SIG-M5 (cell line): ENCODE data around the gene TSPO2.

Experiments
- DNase-seq: peaks from one replicate; lab custom pipeline; 2025; lab: John Stamatoyannopoulos, UW

The TSPO2 gene

DNA sequence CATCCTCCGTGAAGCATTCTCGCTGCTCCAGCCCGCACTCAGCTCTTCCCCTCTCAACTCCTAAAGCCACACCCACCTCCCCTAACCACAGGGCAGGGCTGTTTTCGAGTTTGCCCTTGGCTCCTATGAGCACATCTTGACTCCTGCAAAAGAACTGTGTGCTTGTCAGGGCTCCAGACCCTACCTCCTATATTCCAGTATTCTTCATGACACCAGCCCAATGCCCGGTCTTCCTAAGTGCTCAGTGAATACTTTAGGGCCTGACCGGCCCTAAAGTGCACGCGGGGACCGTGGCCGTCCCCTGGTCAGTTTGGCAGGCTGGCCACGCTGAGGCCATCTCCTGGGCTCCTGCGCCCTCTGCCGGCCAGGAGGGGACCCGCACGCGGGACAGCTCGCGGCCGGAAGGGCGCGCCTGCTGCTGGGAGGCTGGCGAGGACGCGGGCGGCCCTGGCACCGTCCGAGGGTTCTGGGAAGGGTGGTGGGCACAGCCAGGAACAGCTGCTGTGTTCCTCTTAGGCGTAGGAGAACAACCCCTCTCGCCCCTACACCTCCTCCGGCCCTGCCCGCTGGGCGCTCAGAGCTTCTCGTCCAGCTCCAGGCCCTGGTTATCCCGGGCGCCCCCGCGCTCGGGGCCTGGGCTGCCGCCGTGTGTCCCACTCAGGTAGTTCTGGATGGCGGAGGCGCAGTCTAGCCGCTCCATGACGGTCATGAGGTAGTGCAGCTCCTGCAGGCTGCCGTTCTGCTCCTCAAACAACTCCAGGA is 14.3 kb upstream of the TSPO2 start:
- no peak for DNase-seq

DNA sequence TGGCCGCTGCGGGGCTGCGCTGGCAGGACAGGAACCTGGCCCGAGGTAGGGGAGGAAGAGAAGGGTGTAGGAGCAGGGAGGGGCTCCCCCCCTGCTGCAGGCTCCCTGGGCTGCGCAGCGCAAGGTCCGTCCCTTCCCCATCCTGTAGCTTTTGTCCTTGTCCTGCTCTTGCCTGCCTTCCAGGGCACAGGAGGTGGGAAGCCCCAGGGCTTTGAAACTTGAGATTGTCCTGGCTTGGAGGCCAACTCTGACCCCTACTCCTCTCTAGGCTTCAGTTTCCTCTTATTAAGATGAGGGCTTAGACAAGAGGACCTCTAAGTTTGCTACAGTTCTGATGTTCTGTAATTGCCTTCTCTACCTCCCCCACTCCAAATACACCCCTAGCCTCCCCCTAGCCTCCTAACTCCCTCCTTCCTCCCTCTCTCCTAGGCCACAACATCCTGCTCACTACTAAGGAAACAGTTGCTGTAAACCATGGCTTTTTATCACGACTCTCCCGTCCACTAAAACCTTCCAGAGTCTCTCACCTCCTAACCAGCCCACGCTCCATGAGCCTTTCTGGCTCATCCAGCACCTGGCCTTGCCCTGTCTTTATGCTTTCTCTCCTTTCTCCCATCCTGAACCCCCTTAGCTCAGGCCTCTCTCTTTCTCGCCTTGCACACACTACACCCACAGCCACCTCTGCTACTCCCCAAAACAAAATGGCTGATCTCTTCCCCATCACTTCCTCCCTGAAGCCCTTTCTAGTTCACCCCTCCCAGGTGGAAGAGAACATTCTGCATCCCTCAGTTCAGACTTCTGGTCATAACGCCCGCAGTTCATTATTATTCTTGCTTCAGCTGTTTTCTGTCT is 13.5 kb upstream of the TSPO2 start:
- DNase-seq, result no peak

DNA sequence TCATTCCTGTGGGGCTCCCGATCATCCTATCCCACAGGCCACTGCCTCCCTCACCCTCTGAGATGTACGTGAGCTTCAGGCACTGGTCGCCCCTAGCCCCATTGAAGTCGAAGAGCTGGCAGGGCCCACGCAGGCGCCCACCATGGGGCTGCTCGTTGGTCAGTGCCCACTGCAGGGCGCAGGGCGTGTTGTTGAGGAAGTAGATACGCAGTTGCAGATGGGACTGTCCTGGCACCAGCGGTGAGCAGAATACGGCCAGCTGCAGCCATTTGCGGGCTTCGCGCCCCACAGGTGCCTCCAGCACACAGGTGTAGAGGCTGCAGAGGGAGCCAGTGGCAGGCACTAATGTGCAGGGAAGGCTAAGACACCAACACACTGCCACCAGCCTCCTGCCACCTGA is 9.4 kb upstream of the TSPO2 start:
- DNase-seq, result no peak

DNA sequence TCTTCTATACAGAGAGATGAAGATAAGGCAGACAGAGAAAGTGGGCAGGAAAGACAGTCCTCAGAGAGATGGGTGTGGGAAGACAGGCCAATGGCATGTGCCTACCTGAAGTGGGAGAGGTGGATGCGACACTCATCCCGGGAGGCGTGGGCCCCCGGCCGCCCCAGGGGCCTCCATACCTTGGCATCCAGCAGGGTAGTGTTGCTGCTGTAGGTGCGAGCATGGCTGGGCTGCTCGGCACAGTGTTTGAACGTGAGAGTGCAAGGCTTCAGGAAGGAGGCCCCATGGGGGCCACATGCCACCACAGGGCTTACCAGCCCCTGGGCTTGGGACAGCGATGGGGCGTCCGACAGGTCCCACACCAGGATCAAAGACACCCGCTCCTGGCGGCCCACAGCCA is 8.5 kb upstream of the TSPO2 start:
- DNase-seq, result no peak

DNA sequence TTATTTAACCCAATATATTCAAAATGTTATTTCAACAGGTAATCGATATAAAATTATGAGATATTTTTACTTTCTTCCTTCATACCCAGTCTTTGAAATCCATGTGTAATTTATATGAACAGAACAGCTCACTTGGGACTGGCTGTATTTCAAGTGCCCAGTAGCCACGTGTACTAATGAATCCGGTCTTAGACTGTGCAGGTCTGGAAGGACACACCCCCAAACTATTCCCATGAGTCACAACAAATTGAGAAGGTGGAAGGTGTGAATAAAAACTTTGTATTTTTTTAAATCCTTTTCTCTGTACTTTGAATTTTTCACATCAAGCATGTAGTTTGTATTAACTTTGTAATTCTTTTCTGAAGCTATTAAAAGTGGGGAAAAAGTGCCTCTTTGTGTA is 6.1 kb upstream of the TSPO2 start:
- no peak for DNase-seq

DNA sequence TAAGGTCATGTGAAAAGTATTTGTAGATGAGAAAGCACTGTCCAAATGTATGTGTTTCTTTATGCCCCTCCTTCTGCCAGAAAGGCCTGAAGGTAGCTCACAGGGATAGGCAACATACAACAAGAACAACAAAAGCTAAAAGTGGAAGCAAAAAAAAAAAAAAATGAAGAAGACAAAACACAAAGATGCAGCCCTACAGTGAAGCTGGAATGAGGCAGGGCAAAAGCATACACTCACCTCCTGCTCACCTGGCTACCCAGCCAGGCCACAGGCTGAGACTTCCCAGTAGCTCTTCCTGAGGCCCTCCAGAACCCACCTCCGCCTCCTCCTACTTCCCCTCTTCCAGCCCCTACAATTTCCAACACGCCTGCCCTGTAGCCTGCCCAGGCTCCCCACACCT is 5.7 kb upstream of the TSPO2 start:
- DNase-seq, result no peak

DNA sequence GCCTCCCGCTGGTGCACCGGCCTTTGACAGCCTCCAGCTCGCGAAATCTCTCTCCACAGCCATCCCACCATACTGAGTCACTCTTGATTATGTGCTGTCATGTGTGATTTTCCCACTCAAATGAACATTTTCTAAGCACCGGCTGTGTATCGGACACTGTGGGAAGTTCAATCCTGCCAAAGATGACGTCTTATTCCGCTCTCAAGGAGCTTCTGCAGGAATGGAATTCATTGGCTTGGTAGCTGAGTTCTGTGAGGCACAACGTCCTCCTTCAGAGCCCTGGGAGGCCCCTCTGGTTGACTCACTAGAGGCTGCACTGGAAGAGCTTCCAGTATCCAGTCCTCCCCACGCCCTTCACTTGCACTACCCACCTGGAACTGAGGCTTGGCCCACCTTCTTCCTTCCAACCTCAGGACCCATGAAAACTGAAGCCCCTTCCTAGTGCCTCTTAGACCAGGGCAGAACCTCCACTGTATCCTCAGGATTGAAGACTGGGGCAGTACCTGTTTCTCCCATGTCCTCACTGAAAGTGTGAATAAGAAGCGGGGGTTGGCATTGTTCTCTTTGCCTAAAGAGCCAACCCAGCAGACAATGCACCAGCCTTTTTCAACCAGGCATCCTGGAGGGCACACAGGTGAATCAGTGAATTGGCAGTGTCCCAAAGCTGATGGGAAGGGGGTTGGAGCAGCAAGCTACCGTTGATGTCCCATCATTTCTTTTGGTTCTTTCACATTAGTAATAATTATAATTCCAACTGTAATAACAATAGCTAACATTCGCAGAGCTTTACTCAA is 5.0 kb upstream of the TSPO2 start:
- no peak for DNase-seq

DNA sequence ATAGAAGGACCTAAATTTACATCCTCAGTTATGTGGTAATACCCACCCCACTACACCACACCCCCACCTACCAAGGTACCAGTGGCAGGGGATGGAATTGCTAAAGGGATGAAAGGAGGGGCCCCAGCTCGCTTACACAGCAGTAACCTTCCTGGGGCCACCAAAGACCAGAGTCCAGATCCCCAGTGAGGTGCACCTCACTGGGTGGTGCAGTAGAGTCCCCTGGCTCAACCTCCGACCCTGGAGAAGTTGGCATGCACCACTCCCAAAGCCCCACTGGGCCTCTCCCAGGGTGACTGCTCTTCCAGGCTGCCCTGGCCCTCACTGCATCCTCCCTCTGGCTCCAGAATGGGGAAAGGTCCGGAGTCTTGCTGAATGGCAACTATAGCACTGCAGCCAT is 4.1 kb upstream of the TSPO2 start:
- no peak for DNase-seq

DNA sequence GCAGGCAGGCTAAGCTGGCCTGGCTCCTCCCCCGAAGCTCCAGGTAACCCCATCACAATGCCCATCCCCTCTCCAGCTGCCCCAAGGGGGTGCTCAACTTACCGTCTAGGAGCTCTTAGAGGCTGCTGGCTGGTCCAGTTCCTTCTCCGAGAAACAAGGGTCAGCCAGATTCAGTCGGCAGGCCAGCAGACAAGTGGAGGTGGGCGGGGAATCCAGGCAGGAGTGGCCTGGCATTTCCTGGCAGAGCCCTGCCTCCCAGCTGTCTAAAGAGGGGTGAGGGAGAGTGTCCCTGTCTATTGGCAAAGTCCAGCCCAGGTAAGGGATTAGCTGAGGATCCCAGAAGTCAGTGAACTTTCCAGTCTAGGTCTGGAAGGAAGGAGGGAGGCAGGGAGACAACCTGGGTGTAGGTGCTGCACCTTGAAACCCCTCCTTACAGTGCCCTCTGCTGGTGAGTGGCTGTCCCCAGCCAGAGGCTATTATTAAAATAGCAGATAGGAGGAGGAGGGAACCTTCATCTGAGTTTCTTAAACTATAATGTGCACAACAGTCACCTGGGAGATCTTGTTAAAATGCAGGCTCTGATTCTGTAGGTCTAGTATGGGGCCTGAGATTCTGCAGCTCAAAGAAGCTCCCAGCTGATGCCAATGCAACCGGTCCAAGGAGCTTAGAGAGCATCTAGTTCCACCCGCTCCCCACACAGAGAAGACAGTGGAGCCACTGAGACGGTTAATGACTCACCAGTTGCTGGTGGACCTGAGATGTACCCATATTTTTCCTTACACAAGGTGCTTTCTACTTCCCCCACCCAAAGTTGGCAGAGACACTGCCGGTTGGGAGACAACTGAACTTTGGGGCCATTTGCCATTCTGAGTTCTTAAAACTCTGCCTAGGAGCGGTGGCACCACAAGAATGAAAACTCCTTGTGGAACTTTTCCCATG is 2.9 kb upstream of the TSPO2 start, which contains the start of gene UNC5CL:
Gene UNC5CL (minus strand): TSS at position 162 of the 939 bp plus-strand sequence. CDS start 4,147 bp downstream, outside the sequence.
- no peak for DNase-seq

DNA sequence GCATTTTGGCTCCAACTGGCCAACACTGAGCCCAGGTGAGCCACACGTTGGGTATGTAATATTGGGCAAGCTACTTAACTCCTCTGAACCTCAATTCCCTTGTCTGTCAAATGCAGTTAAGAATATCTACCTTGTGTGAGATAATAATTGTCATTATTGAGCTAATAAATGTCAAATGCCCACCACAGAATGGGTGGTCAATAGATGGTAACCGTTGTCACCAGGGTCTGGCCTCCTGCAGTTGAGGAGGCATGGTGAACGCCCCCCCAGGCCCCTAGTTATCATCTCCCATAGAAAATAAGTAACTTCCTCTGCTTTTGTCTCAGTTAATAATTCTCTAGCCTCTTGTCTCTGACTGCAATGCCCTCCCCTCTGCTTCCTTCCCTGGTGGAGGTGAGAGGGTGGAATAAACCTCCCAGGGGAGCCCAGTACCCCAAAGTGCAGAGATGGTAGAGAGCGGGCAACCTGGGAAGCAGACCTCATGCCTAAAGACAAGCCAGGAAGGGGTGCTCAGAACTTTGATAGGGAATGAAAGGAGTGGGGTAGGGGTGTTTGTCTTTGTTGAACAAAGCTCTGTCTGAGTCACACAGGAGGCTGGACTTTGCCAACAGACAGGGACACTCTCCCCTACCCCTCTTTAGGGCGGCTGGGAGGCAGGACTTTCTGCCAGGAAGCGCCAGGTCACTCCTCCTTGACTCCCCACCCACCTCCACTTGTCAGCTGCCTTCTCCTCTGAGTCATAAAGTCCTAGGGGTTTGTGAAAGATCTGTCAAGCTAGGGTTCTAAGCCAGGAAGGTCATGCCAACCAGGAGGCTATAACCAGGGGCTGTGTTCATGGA is 1.9 kb upstream of the TSPO2 start:
- DNase-seq, result no peak

DNA sequence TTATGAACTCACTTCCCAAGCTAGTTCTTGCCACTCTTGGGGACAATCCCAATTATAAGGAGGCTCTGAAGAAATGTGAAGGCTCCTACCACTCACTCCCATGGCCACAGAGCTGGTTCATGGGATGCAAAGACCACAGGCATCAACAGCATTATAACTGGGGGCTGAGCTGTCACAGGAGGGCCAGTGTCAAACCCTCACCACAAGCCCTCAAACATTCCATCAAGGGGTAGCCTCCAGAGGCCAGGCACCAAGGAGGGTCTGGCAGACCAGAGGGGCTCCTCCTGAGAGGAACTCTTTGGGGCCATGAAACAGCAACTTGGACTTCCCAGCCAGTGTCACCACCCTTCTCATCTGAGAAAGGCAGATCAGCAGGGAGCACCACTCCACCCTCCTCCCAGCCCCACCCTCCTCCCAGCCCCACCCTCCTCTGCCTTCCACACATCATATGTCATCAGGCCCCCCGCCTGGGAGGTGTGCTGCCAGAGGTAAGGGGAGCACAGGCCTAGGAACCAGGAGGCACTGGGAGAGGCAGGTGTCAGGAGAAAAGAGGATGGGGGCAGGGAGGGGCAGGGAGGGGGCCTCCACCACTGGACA is 1.2 kb upstream of the TSPO2 start:
- no peak for DNase-seq

DNA sequence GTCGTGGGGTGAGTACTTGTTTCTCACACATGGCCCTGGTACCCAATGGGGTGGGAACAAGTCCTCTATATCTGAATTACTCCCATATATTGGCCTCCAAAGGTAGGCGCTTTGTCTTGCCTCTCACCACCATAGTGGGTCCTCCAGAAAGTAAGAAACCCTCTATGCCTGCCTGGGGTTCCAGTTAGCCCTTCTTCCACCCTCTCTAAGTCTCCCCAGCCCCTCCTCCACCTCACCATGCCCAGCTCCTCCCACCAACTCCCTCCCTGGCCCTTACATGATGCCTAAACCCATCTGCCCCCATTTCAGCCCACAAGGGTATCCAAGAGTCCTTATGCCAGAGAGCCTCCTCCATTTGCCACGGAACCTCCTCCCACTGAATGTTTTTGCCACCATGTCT is 884 bp downstream of the TSPO2 start:
- DNase-seq, result no peak

DNA sequence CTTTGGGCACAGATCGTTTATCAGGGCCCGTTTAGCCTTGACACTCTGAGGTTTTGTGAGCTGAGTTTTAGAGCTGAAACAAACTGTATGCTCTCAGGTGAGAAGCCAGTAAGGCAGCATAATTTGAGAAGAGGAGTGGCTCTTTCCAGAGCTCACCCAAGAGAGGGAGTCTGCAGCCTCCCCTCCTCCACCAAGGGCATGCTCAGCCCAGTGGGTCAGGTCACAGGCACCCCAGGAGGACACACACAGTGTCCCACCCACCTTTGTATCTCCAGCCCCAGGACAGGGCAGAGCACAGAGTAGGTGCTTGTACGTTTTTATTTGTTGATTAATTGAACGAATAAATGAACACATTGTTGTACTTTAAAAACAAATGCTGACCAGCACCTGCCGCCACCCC is 3.4 kb downstream of the TSPO2 start:
- DNase-seq, result no peak

DNA sequence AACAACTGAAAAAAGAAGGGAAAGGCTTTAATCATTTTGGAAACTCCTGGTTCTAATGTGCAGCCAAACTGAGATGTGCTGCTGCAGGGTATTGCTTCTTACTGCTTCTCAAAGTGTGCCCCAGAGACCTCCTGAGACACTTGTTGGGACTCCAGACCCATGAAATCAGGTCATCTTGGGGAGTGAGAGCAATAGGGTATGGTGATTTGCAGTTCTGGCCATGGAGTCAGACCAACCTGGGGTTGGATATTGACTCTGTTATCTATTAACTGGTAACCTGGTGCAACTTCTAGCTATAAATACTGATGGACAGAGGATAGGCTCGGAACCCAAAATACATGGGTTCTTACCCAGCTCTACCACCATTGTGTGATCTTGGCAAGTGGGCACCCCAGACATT is 3.8 kb downstream of the TSPO2 start:
- no peak for DNase-seq

DNA sequence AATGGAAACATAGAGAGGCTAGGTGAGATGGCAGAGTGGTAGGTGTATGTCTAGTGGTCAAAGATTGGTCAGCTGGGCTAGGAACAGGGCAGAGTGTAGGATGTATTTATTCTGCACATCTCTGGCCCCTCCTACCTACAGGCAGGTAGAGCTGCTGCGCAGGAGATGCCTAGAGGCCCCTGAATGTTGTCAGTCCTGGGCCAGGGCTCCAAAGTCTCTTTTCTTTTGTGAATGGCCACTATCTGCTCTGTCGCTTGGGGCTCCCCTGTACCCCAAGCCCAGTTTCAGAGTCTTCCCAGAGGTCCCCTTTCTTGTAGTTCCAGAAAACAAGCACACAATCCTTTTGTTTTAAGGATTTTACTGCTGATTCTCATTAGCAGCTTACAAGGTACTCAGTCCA is 5.0 kb downstream of the TSPO2 start:
- no peak for DNase-seq

DNA sequence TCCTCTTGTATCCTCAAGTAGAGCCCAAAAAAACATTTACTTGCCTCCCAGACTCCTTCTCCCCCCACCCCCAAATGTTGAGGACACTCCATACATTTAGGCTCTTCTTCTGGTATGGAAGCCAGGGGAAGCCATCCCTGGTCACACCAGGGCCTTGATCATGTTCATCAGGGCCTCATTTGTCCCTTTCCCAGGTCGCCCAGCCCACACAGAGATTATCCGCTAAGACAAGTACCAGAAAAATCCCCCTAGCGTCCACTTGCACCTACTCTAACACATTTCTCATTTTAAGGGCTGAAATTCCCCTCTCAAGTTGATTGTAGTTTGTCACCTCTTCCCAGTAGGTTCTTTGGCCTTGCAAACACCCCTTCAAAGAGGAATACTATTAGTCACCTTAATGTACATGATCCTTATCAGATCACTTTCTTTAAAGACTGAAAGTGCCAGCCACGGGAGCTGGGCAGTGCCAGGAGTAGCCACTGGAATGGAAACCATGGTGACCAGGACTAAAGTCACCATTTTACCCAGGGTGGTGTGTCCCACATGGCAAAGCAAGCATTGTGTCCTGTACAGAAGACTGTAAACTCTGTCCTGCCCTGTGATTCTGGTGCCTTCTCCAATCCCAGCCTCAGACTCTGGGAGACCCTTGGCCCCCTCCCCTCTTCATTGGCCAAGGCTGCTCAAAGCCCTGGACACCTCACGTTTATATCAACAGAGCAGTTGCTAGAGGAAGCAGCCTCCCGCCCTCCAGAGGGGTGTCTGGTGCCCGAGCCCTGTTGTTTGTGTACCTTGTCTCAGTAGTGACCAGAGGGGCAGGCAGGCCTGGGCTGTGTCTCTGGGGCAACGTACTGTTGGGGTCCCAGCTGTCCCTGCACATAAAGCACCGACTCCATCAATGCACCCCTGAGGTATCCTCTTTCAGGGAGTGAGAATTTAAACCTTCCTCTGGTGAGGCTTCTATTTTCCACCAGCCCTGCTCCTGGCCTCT is 5.8 kb downstream of the TSPO2 start:
- DNase-seq, result no peak

DNA sequence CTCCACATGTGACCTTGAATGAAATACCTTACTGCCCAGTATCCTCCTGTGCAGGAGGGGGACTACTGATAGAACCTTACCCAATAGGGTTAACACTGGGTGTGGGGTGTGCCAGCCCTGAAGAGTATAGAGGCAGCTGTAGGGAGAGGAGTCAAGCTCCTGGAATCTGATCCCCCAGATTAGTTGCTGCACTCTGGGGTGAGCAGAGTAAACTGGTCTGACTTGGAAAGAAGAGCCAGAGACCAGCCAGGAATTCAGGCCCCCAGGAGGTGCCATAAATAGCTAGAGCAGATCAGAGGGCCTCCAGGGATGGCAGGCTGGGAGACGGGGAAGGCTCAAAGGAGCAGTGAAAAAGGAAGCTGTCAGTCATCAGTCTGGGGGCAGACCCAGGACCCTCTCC is 7.3 kb downstream of the TSPO2 start:
- no peak for DNase-seq

DNA sequence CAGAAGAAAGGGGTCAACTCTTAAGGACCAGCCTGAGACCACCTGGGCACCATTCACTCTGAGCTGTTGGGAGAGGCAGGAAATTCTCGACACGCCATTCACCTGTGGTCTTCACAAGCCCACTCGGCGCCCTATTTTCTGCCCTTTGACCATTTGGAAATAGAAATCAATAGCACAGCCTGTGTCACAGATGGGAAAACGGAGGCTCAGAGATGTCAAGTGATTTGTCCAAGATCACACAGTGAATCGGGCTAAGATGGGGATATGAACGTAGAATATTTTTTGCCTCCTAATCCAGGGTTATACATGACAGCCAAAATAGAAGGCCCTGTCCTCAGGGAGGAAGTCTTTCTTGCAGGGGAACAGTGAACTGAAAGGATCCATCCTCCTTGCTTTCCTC is 7.7 kb downstream of the TSPO2 start:
- no peak for DNase-seq

DNA sequence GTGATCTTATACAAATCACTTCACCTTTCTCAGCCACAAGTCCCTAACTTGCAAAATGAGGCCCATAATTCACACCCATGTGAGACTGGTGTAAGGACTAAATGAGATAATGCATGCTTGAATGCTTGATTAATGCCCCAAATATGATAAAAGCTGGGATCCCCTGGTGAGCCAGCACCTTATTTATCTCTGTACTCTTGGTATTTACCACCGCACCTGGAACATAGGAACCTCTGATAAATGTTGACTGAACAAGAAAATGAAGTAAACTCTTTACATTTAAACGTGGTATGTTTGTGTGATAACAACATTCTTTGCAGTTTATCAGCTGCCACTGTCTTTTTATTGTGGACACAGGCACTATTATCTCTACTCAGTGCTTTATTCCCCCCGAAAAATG is 8.3 kb downstream of the TSPO2 start:
- DNase-seq, result no peak
